OCI-LY1 (cell line): ENCODE data around the gene ABCB6.

Experiments used
- EZH2 ChIP-seq: fragments of 200-600 bp; sonication (generic), shearing (Covaris generic); IDR thresholded peaks from 2 replicates; pipeline ENCODE4 v1.8.0; 2017; ENCODE audit warnings: borderline replicate concordance, mixed run types, mild to moderate bottlenecking, antibody characterized with exemption, low read length, moderate library complexity, mixed read lengths
- TF ChIP-seq, protein P1 (sequence below): fragments of 200-600 bp; sonication (generic), shearing (Covaris generic); IDR thresholded peaks from 2 replicates; pipeline ENCODE4 v1.5.1; 2017; ENCODE audit warnings: mild to moderate bottlenecking, antibody characterized with exemption, low read length, moderate library complexity, mixed read lengths

DNA sequence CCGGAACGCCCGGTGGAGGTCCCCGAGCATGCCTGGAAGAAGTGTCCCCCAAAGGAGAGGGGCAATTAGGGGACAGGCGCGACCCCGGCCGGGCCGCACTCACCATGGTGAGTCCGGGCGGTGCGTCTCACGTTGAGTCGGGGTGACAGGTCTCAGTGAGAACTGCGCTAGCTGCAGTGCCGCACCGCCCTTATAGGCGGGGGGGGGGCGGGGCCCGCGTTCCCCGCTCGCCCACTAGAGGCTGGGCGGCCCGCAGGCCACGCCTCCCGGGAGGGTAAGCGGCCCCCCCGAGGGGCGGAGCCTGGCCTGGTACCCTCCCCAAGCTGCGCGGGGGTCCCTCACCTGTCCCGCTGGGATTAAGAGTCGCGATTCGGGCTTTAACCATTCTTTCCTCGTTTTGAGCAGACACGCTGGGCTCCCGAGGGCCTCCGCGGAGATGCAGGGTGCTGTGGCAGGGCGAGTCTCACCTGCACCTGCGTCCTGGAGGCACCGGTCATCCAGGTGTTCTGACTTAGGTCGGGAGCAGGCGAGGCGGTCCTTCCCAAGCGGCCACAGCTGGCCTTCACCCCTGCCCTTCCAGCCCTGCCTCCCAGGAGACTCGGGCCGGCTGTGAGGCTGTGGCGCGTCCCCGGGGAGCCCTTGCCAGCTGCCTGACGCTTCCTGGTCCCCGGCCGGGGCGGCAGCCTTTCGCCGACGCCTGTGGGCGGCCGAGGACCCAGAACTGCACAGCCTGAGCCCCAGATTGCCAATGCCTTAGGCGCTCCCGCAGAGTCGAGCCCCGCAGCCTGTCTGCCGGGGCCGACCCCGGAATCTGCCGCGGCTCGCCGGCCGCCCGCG is 35.2 kb upstream of the ABCB6 start, which contains the start of gene TUBA4A:
- TF ChIP-seq, protein P1, sequence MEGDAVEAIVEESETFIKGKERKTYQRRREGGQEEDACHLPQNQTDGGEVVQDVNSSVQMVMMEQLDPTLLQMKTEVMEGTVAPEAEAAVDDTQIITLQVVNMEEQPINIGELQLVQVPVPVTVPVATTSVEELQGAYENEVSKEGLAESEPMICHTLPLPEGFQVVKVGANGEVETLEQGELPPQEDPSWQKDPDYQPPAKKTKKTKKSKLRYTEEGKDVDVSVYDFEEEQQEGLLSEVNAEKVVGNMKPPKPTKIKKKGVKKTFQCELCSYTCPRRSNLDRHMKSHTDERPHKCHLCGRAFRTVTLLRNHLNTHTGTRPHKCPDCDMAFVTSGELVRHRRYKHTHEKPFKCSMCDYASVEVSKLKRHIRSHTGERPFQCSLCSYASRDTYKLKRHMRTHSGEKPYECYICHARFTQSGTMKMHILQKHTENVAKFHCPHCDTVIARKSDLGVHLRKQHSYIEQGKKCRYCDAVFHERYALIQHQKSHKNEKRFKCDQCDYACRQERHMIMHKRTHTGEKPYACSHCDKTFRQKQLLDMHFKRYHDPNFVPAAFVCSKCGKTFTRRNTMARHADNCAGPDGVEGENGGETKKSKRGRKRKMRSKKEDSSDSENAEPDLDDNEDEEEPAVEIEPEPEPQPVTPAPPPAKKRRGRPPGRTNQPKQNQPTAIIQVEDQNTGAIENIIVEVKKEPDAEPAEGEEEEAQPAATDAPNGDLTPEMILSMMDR, result 0 out of 2 replicates have a peak, but pooled peaks have one; percentile 15
- no peak for TF ChIP-seq EZH2
